ENCODE results near the gene EML6. TPM values are rescaled to one million over a fixed set of nuclear protein-coding genes. Genes with fewer than 3 reads are reported as not detected.
A peak's percentile ranks its signal among the peaks of the same experiment; 100 is the strongest.

The EML6 gene
- total RNA-seq, 4 donors from 2014 or later, result 2.7 to 42.5 (median 11.9) TPM

DNA sequence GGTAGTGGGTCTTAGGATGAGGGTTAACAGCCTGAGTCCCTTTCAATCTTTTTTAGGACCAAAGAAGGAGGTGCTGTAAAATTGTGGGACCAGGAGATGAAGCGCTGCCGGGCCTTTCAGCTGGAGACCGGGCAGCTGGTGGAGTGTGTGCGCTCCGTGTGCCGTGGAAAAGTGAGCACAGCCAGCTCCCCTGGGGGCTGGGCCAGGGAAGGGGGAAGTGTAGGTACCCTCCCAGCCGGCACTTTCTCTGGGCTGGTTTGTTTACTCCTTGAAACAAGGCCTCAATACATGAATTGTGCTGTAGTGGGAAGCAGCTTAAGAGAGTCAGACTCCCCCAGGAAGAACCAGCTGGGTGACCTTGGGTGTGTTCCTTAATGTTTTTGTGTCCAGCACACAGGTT lies 236.7 kb downstream of the EML6 start:
- Histone ChIP-seq H3K27ac (no peak overlapping the region), H3K4me1 (peaks cover 10 to 27% of the 10 kb centered on the region in 2 donors), H3K4me3 (no peak overlapping the region), H3K36me3 (no peaks in the 10 kb centered on the region), H3K27me3 (no peaks in the 10 kb centered on the region), H3K9me3 (no peaks in the 10 kb centered on the region)
- no peak for TF ChIP-seq CTCF (IDR thresholded peaks at IDR 0.05 in 4 of 5, conservative IDR thresholded peaks at IDR 0.05 in 1 of 5)
- in situ Hi-C loops (cut with MboI; ENCODE audit: low sequenced_read_pairs in 4 of 4), result no loop called here
- intact Hi-C loops (cut with DNase I; ENCODE audit: low total_unique reads), result no loop called here
- ATAC-seq (no peak), DNase-seq (no peak)

DNA sequence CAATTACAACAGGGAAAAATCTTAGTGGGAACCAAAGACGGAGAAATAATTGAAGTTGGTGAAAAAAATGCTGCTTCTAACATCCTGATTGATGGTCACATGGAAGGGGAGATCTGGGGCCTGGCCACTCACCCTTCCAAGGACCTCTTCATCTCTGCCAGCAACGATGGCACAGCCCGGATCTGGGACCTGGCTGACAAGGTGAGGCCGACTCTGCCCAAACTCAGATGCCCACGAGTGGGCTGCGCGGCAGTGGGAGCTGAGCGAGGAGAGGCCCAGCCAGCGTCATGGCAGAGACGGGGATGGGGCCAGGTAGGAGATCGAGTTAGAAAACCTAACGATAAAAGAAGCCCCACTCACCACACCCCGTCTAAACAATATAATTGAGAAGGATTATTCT lies 239.0 kb downstream of the EML6 start:
- no peak overlapping the region for H3K4me3 ChIP-seq
- no peaks in the 10 kb centered on the region for H3K9me3 ChIP-seq
- intact Hi-C loops (cut with DNase I; ENCODE audit: low total_unique reads) (no loop called here), in situ Hi-C loops (cut with MboI; ENCODE audit: low sequenced_read_pairs in 4 of 4) (no loop called here)
- H3K27ac ChIP-seq, result peak overlapping the region in 2 of 4 donors; percentile 63 to 91
- peaks cover 32 to 50% of the 10 kb centered on the region in 2 donors for H3K4me1 ChIP-seq
- H3K27me3 ChIP-seq, result no peaks in the 10 kb centered on the region
- DNase-seq, result no peak
- TF ChIP-seq POLR2A (IDR thresholded peaks at IDR 0.05) (no peak), CTCF (IDR thresholded peaks at IDR 0.05 in 4 of 5, conservative IDR thresholded peaks at IDR 0.05 in 1 of 5) (no peak)
- H3K36me3 ChIP-seq, result no peaks in the 10 kb centered on the region
- no peak for ATAC-seq

GRCh38 chr2:54962935-54963440 lies 239.5 kb downstream of the EML6 start:
- H3K27ac ChIP-seq, result peak overlapping the region; percentile 5 to 91 (median 44)
- DNase-seq (no peak), ATAC-seq (peak; percentile 35 to 45)
- in situ Hi-C loops (cut with MboI; ENCODE audit: low sequenced_read_pairs in 4 of 4) (no loop called here), intact Hi-C loops (cut with DNase I; ENCODE audit: low total_unique reads) (no loop called here)
- H3K27me3 ChIP-seq, result no peaks in the 10 kb centered on the region
- no peaks in the 10 kb centered on the region for H3K9me3 ChIP-seq
- TF ChIP-seq CTCF (IDR thresholded peaks at IDR 0.05 in 4 of 5, conservative IDR thresholded peaks at IDR 0.05 in 1 of 5) (no peak), POLR2A (IDR thresholded peaks at IDR 0.05) (no peak)
- peaks cover 35 to 55% of the 10 kb centered on the region in 2 donors for H3K4me1 ChIP-seq
- H3K36me3 ChIP-seq, result no peaks in the 10 kb centered on the region
- H3K4me3 ChIP-seq, result no peak overlapping the region

- H3K27me3 ChIP-seq, result no peaks in the 10 kb centered on the region
- TF ChIP-seq CTCF (IDR thresholded peaks at IDR 0.05 in 4 of 5, conservative IDR thresholded peaks at IDR 0.05 in 1 of 5) (no peak), POLR2A (IDR thresholded peaks at IDR 0.05) (no peak)
- H3K9me3 ChIP-seq, result no peaks in the 10 kb centered on the region
- H3K4me3 ChIP-seq, result no peak overlapping the region
- intact Hi-C loops (cut with DNase I; ENCODE audit: low total_unique reads) (no loop called here), in situ Hi-C loops (cut with MboI; ENCODE audit: low sequenced_read_pairs in 4 of 4) (no loop called here)
- DNase-seq, result no peak
- no peak for ATAC-seq
- H3K27ac ChIP-seq, result peak overlapping the region; percentile 5 to 91 (median 44)
- H3K36me3 ChIP-seq, result no peaks in the 10 kb centered on the region
- peaks cover 40 to 60% of the 10 kb centered on the region in 2 donors for H3K4me1 ChIP-seq
These were observed 240.0 kb downstream of the EML6 start for GRCh38 chr2:54963476-54963875.

- peak overlapping the region in 2 of 4 donors; percentile 89 to 91 for H3K27ac ChIP-seq
- in situ Hi-C loops (cut with MboI; ENCODE audit: low sequenced_read_pairs in 4 of 4) (no loop called here), intact Hi-C loops (cut with DNase I; ENCODE audit: low total_unique reads) (no loop called here)
- no peaks in the 10 kb centered on the region for H3K27me3 ChIP-seq
- H3K36me3 ChIP-seq, result no peaks in the 10 kb centered on the region
- H3K4me1 ChIP-seq, result peaks cover 48 to 68% of the 10 kb centered on the region in 2 donors
- DNase-seq (no peak), ATAC-seq (no peak)
- H3K9me3 ChIP-seq, result no peaks in the 10 kb centered on the region
- TF ChIP-seq POLR2A (IDR thresholded peaks at IDR 0.05) (no peak), CTCF (IDR thresholded peaks at IDR 0.05 in 4 of 5, conservative IDR thresholded peaks at IDR 0.05 in 1 of 5) (no peak)
- no peak overlapping the region for H3K4me3 ChIP-seq
These were observed 240.8 kb downstream of the EML6 start for GRCh38 chr2:54964271-54964670.

Measured in gastrocnemius medialis (tissue), 4 donors.